Tibial artery (tissue), 4 donors: ENCODE data around the gene RNLS.

Experiments
- DNase-seq, 2 donors: peaks; one replicate each; pipeline ENCODE4 v3.0.0-alpha.2; 2019
- H3K27ac ChIP-seq, 2 donors: fragments of 200-600 bp; sonication (generic) in 1 of 2; 1 replicate in 1 of 2; 2 replicates in 1 of 2; pipeline ENCODE4 v1.5.1; 2018 to 2019; ENCODE audit warnings: mild to moderate bottlenecking in 1 of 2
- H3K27me3 ChIP-seq, 2 donors: fragments of 200-600 bp; sonication (generic) in 1 of 2; one replicate each; pipeline versions ENCODE4 v1.5.1 to v1.6.0; 2016 to 2019
- H3K36me3 ChIP-seq, 3 donors: fragments of 200-600 bp; sonication (generic) in 2 of 3; one replicate each; pipeline ENCODE4 v1.5.1; 2016 to 2019; ENCODE audit warnings: mild to moderate bottlenecking in 2 of 3
- H3K4me1 ChIP-seq, 4 donors: fragments of 200-600 bp; sonication (generic) in 2 of 4; 1 replicate in 3 of 4; 2 replicates in 1 of 4; pipeline ENCODE4 v1.5.1; 2016 to 2019
- H3K4me3 ChIP-seq, 2 donors: fragments of 200-600 bp; sonication (generic) in 1 of 2; 1 replicate in 1 of 2; 2 replicates in 1 of 2; pipeline ENCODE4 v1.5.1; 2018 to 2019; ENCODE audit warnings: mild to moderate bottlenecking in 2 of 2
- H3K9me3 ChIP-seq, 3 donors: fragments of 200-600 bp; sonication (generic) in 1 of 3; one replicate each; pipeline ENCODE4 v1.5.1; 2016 to 2019
- CTCF ChIP-seq, 2 experiments: fragments of 200-600 bp in 1 of 2; fragments of 450-650 bp in 1 of 2; IDR thresholded peaks; one replicate each; pipeline ENCODE4 v1.5.1; 2017 to 2019; ENCODE audit warnings: antibody characterized with exemption in 2 of 2, mild to moderate bottlenecking in 1 of 2, moderate library complexity in 1 of 2
- intact Hi-C: fragments of 100-400 bp; cut with DNase I; formaldehyde crosslinking; loops from one replicate; pipeline ENCODE4 v1.15.0; 2023; ENCODE audit warnings: low total_unique reads

RNLS gene

GRCh38 chr10:88466786-88467185 is 116.3 kb downstream of the RNLS start:
- TF ChIP-seq CTCF (IDR thresholded peaks at IDR 0.05) = no peak
- DNase-seq = no peak
- no peaks in the 10 kb centered on the region for H3K27me3 ChIP-seq
- H3K4me1 ChIP-seq = peaks cover 0 to 17% (median 12%) of the 10 kb centered on the region in 4 donors
- H3K27ac ChIP-seq = no peak overlapping the region
- H3K36me3 ChIP-seq = no peaks in the 10 kb centered on the region
- H3K9me3 ChIP-seq = no peaks in the 10 kb centered on the region
- intact Hi-C loops = no loop called here
- no peak overlapping the region for H3K4me3 ChIP-seq

GRCh38 chr10:88465765-88466164 is 117.4 kb downstream of the RNLS start:
- TF ChIP-seq CTCF (IDR thresholded peaks at IDR 0.05) = no peak
- Histone ChIP-seq H3K36me3 (no peaks in the 10 kb centered on the region), H3K27ac (no peak overlapping the region), H3K9me3 (no peaks in the 10 kb centered on the region), H3K4me3 (no peak overlapping the region), H3K4me1 (peaks cover 0 to 17% (median 12%) of the 10 kb centered on the region in 4 donors), H3K27me3 (no peaks in the 10 kb centered on the region)
- intact Hi-C loops = no loop called here
- no peak for DNase-seq

GRCh38 chr10:88463811-88464210 is 119.3 kb downstream of the RNLS start:
- Histone ChIP-seq H3K27ac (no peak overlapping the region), H3K27me3 (no peaks in the 10 kb centered on the region), H3K9me3 (no peaks in the 10 kb centered on the region), H3K4me1 (peaks cover 0 to 17% (median 12%) of the 10 kb centered on the region in 4 donors), H3K4me3 (no peak overlapping the region), H3K36me3 (no peaks in the 10 kb centered on the region)
- intact Hi-C loops = no loop called here
- no peak for TF ChIP-seq CTCF (IDR thresholded peaks at IDR 0.05)
- no peak for DNase-seq

GRCh38 chr10:88461426-88461825 is 121.7 kb downstream of the RNLS start:
- no peak overlapping the region for H3K27ac ChIP-seq
- DNase-seq = no peak
- intact Hi-C loops = no loop called here
- no peaks in the 10 kb centered on the region for H3K27me3 ChIP-seq
- no peak for TF ChIP-seq CTCF (IDR thresholded peaks at IDR 0.05)
- no peak overlapping the region for H3K4me3 ChIP-seq
- no peaks in the 10 kb centered on the region for H3K9me3 ChIP-seq
- no peaks in the 10 kb centered on the region for H3K36me3 ChIP-seq
- H3K4me1 ChIP-seq = no peaks in the 10 kb centered on the region

- no peak for DNase-seq
- Histone ChIP-seq H3K27ac (no peak overlapping the region), H3K9me3 (no peaks in the 10 kb centered on the region), H3K36me3 (no peaks in the 10 kb centered on the region), H3K4me1 (no peaks in the 10 kb centered on the region), H3K27me3 (no peaks in the 10 kb centered on the region), H3K4me3 (no peak overlapping the region)
- intact Hi-C loops = no loop called here
- TF ChIP-seq CTCF (IDR thresholded peaks at IDR 0.05) = no peak
These were observed 123.6 kb downstream of the RNLS start for GRCh38 chr10:88459530-88459929.

GRCh38 chr10:88458209-88458608 is 124.9 kb downstream of the RNLS start:
- Histone ChIP-seq H3K4me3 (no peak overlapping the region), H3K27ac (no peak overlapping the region), H3K9me3 (no peaks in the 10 kb centered on the region), H3K27me3 (no peaks in the 10 kb centered on the region), H3K36me3 (no peaks in the 10 kb centered on the region), H3K4me1 (no peaks in the 10 kb centered on the region)
- intact Hi-C loops = no loop called here
- no peak for DNase-seq
- TF ChIP-seq CTCF (IDR thresholded peaks at IDR 0.05) = no peak
